Astrocyte (in vitro differentiated cells and primary cell): ENCODE results near the gene GJB3.

Experiments used
- CTCF ChIP-seq: IDR thresholded peaks from 2 replicates; pipeline ENCODE4 v1.5.1; 2011; ENCODE audit warnings: low read depth, mild to moderate bottlenecking, inconsistent platforms, low read length, moderate library complexity; ENCODE audit not compliant: insufficient read depth
- EZH2 ChIP-seq: IDR thresholded peaks from 2 replicates; pipeline ENCODE4 v1.6.1; 2012; ENCODE audit warnings: mild to moderate bottlenecking, low read length, inconsistent platforms; ENCODE audit not compliant: insufficient read depth

- no peak for TF ChIP-seq CTCF
- TF ChIP-seq EZH2, result no peak
These were observed 5.0 kb downstream of the GJB3 start for GRCh38 chr1:34785875-34786470.
